Activated B cell treated with CpG ODN at 0.5 μM for 24 hours (primary cell): ENCODE measurements around the gene TUB. TPM values are rescaled to one million over a fixed set of nuclear protein-coding genes. Genes with fewer than 3 reads are reported as not detected.

Experiments
- ATAC-seq: fragments of 200-7000 bp; cut with Tn5 transposase; one replicate; pipeline ENCODE4 v1.10.0; 2021; ENCODE audit warnings: low read depth, mild to moderate bottlenecking, moderate library complexity
- CTCF ChIA-PET: fragments of 350-600 bp; sonication (Branson Sonifier 250); formaldehyde crosslinking; loops from one replicate; lab custom pipeline; 2021; ENCODE audit warnings: antibody characterized with exemption; lab: Charles Lee
- POLR2A ChIA-PET: fragments of 350-600 bp; sonication (Branson Sonifier 250); formaldehyde crosslinking; loops from one replicate; lab custom pipeline; 2021; ENCODE audit warnings: antibody characterized with exemption; lab: Charles Lee
- DNase-seq: peaks from one replicate; pipeline ENCODE4 v3.0.0; 2022
- H3K27ac Mint-ChIP-seq: one replicate; pipeline ENCODE4 v1.8.0; 2020; ENCODE audit warnings: mixed read lengths
- H3K27me3 Mint-ChIP-seq: one replicate; pipeline ENCODE4 v1.8.0; 2021; ENCODE audit warnings: mixed read lengths
- H3K36me3 Mint-ChIP-seq: one replicate; pipeline ENCODE4 v1.8.0; 2021; ENCODE audit warnings: low read depth, mixed read lengths
- H3K4me1 Mint-ChIP-seq: one replicate; pipeline ENCODE4 v1.8.0; 2021; ENCODE audit warnings: mixed read lengths
- H3K4me3 Mint-ChIP-seq: one replicate; pipeline ENCODE4 v1.8.0; 2020; ENCODE audit warnings: mild to moderate bottlenecking, mixed read lengths
- H3K9me3 Mint-ChIP-seq: one replicate; pipeline ENCODE4 v1.8.0; 2020; ENCODE audit warnings: mixed read lengths
- intact Hi-C: fragments of 100-400 bp; cut with micrococcal nuclease; formaldehyde crosslinking; loops from one replicate; pipeline ENCODE4 v1.15.1; 2024
- total RNA-seq: library from RNA; stranded (reverse); gene quantifications from 2 replicates; pipeline ENCODE4 v1.2.3, GENCODE V29; 2022
- TF ChIP-seq, protein P1 (sequence below): fragments of 200-600 bp; IDR thresholded peaks from one replicate; pipeline ENCODE4 v1.8.0; 2022; ENCODE audit warnings: antibody characterized with exemption, mild to moderate bottlenecking

TUB gene
- total RNA-seq, 1 donor from 2014 or later = not detected

DNA sequence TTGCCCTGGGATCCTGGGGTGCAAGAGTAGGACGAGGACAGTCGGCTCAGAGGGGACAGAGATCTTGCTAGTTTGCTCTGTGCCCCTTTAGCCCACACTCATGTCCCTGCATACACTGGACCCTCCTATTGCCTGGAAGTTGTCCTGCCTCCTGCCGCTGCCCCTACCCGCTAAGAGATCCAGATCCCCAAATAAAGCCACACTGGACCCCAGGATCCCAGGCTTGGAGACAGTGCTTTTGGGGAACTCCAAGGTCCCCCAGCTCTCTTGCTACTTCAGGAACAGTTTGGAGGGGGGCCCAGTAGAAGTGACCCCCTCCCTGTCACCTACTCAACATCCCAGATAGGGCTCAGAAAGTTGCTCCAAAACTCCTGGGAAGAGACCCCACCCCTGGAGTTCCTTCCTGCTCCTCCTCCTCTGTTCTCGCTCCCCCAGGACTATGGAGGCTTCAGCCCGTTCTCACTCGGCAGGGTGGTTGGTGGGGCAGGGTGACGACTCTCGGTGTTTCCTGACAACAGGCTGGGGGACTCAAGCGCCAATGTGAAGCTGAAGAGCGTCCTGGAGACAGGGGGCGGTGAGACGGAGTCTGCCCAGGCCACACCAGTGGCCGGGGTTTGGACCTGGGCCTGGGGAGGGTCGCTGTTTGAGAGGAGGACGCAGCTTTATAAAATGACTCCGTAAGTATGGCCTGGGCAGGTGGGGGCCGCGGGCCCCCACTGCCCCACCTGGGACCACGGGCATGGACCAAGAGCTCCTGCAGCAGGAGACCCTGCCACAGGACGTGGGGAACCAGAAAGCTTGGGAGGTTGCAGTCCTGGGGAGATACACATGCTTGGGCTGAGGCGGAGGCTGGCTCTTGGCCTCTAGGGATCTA is 19.2 kb upstream of the TUB start:
- DNase-seq (no peak), ATAC-seq (no peak)
- POLR2A ChIA-PET = no interaction called here
- H3K4me1 Mint-ChIP-seq = no peaks in the 10 kb centered on the region
- TF ChIP-seq, protein P1, sequence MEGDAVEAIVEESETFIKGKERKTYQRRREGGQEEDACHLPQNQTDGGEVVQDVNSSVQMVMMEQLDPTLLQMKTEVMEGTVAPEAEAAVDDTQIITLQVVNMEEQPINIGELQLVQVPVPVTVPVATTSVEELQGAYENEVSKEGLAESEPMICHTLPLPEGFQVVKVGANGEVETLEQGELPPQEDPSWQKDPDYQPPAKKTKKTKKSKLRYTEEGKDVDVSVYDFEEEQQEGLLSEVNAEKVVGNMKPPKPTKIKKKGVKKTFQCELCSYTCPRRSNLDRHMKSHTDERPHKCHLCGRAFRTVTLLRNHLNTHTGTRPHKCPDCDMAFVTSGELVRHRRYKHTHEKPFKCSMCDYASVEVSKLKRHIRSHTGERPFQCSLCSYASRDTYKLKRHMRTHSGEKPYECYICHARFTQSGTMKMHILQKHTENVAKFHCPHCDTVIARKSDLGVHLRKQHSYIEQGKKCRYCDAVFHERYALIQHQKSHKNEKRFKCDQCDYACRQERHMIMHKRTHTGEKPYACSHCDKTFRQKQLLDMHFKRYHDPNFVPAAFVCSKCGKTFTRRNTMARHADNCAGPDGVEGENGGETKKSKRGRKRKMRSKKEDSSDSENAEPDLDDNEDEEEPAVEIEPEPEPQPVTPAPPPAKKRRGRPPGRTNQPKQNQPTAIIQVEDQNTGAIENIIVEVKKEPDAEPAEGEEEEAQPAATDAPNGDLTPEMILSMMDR = no peak
- H3K9me3 Mint-ChIP-seq = no peaks in the 10 kb centered on the region
- no peak overlapping the region for H3K27ac Mint-ChIP-seq
- peaks cover 3% of the 10 kb centered on the region for H3K27me3 Mint-ChIP-seq
- intact Hi-C loops = no loop called here
- H3K4me3 Mint-ChIP-seq = no peak overlapping the region
- CTCF ChIA-PET = no interaction called here
- H3K36me3 Mint-ChIP-seq = no peaks in the 10 kb centered on the region

DNA sequence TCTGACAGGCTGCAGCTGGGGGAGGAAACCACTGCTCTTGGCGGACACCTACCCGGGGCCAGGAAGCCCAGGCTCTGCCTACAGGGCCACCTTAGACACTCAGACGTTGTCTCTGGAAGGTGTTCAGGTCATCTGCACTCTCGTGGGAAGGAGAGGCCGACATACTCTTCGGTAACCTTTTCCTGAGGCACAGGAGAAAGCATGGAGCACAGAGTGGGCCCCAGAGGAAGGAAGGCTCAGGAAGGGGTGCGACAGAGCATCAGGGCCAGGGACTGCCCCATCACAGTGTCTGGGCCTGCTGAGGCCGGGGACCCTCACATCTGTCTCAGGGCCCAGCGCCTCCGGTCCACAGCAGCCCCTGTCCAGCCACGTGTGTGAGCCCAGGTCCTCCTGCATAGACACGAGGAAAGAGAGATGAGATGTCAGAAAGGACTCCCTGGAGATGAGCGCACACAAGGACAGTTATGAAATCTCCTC is 18.2 kb upstream of the TUB start:
- peaks cover 9% of the 10 kb centered on the region for H3K27me3 Mint-ChIP-seq
- ChIA-PET CTCF (no interaction called here), POLR2A (no interaction called here)
- no peaks in the 10 kb centered on the region for H3K9me3 Mint-ChIP-seq
- H3K27ac Mint-ChIP-seq = no peak overlapping the region
- ATAC-seq (no peak), DNase-seq (no peak)
- no peak overlapping the region for H3K4me3 Mint-ChIP-seq
- no peaks in the 10 kb centered on the region for H3K36me3 Mint-ChIP-seq
- intact Hi-C loops = no loop called here
- TF ChIP-seq, protein P1 = no peak
- H3K4me1 Mint-ChIP-seq = no peaks in the 10 kb centered on the region

DNA sequence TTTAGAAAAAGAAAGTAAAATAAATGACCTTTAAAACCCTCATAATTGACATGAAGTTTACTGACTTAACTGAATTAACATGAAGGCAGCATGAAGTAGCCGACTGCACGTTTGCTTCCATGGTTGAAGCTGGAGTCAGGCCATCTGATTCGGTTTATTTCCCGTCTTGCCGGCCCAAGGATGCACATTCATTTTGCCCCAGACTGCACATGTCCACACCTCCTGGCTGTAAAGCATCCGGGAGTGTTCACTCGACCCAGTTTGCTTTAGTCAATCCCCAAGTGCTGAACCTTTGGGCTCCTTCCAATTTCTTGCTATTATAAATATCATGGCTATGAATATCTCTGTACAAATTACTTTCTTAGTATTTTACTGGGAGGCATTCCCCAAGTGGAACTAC is 17.7 kb upstream of the TUB start:
- H3K9me3 Mint-ChIP-seq = no peaks in the 10 kb centered on the region
- peaks cover 10% of the 10 kb centered on the region for H3K27me3 Mint-ChIP-seq
- DNase-seq (no peak), ATAC-seq (no peak)
- H3K36me3 Mint-ChIP-seq = no peaks in the 10 kb centered on the region
- intact Hi-C loops = no loop called here
- H3K27ac Mint-ChIP-seq = no peak overlapping the region
- CTCF ChIA-PET = interaction anchor here (0.8 to 1.0 kb wide), 2 partner anchors 27 to 30 kb away, joined by 3 read pairs; no protein-coding TSS in a partner anchor
- TF ChIP-seq, protein P1 = no peak
- H3K4me1 Mint-ChIP-seq = no peaks in the 10 kb centered on the region
- POLR2A ChIA-PET = no interaction called here
- no peak overlapping the region for H3K4me3 Mint-ChIP-seq

DNA sequence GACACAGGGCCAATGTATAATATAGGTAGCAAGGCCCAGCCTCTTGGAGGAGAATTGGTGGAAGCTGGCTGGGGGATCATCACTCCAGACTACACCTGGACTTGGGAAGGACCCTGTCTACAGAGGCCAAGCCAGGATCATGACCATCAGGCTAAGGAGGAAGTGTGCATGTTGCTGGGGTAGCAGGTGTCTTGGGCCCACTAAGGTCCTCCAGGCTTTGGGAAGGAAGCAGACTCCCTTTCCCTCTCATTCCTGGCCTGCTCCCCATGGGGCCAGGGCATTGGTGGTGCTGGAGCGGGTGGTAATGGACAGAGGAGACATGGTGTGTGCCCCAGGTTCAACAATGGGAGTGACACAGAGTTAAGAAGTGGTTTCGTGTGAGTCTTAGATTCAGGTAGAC is 16.0 kb upstream of the TUB start:
- Mint-ChIP-seq H3K4me3 (no peak overlapping the region), H3K27me3 (peaks cover 21% of the 10 kb centered on the region), H3K27ac (no peak overlapping the region), H3K36me3 (no peaks in the 10 kb centered on the region), H3K9me3 (no peaks in the 10 kb centered on the region), H3K4me1 (no peaks in the 10 kb centered on the region)
- TF ChIP-seq, protein P1 = no peak
- ChIA-PET CTCF (no interaction called here), POLR2A (no interaction called here)
- ATAC-seq (no peak), DNase-seq (no peak)
- intact Hi-C loops = no loop called here

DNA sequence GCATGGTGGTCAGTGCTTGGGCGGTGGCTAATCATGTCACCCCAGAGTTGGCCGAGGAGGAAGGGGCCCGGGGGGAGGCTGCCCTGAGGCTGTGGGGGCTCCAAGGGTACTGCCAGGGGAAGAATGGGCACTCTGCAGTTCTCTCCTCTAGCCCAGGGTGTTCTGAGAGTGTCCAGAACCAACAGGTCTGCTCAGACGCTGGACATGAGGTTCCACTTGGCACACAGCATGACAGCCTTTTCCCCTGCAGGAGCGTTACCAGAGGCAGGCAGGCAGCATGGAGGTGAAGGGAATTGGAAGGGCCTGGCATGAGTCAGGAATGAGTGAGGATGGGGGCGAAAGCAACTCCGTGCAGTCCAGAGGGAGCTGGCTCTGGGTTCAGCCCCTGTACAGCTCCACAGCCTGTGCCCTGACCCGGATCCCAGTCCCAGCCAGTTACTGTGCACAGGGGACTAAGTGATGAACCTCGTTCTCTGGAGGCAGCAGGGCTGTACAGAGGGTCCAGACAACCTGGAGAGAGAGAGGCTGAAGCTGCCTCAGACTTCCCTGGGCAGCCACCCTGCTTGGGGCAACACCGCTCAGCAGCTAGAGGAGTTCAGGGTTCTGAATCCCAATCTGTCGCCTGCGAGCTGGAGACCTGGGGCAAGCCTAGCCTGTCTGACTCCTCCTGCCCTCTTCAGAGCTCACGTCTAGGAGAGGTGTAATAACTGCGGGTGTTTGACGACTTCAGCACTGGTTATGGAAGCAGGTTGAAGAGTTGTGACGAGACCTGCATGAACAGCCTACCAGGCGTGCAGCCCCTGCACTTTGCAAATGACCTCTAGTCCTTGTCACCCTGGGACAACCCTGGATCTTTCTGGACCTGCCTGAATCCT is 14.7 kb upstream of the TUB start:
- H3K9me3 Mint-ChIP-seq = no peaks in the 10 kb centered on the region
- ChIA-PET POLR2A (no interaction called here), CTCF (interaction anchor here (1.2 kb wide), 1 partner anchor 32 kb away, joined by 4 read pairs; no protein-coding TSS in a partner anchor)
- no peaks in the 10 kb centered on the region for H3K36me3 Mint-ChIP-seq
- ATAC-seq (no peak), DNase-seq (no peak)
- no peak overlapping the region for H3K27ac Mint-ChIP-seq
- peaks cover 4% of the 10 kb centered on the region for H3K4me1 Mint-ChIP-seq
- intact Hi-C loops = no loop called here
- peaks cover 21% of the 10 kb centered on the region for H3K27me3 Mint-ChIP-seq
- TF ChIP-seq, protein P1 = no peak
- H3K4me3 Mint-ChIP-seq = no peak overlapping the region
